SK-N-SH treated with all-trans-retinoic acid at 6 μM for 48 hours (cell line): Measurements from ENCODE around the gene PRSS21.

ENCODE experiments used
- ATAC-seq: fragments of 200-7000 bp; cut with Tn5 transposase; 3 replicates; pipeline ENCODE4 v1.9.1; 2020; ENCODE audit warnings: mild to moderate bottlenecking, moderate library complexity
- BACH2 ChIP-seq: fragments of 250-450 bp; sonication (Bioruptor Pico); IDR thresholded peaks from 2 replicates; pipeline ENCODE4 v1.9.0; 2021; ENCODE audit warnings: mild to moderate bottlenecking, borderline replicate concordance
- CSRNP3 ChIP-seq: fragments of 250-450 bp; sonication (Bioruptor Pico); IDR thresholded peaks from 2 replicates; pipeline ENCODE4 v1.5.1; 2021; ENCODE audit warnings: mild to moderate bottlenecking, moderate library complexity
- ESRRG ChIP-seq: fragments of 250-450 bp; sonication (Bioruptor Pico); IDR thresholded peaks from 2 replicates; pipeline ENCODE4 v1.6.1; 2021; ENCODE audit warnings: mild to moderate bottlenecking
- GLIS3 ChIP-seq: fragments of 250-450 bp; sonication (Bioruptor Pico); IDR thresholded peaks from 2 replicates; pipeline ENCODE4 v1.5.0; 2020; ENCODE audit warnings: mild to moderate bottlenecking, moderate library complexity
- ISL1 ChIP-seq: fragments of 250-450 bp; sonication (Bioruptor Pico); IDR thresholded peaks from 2 replicates; pipeline ENCODE4 v2.1.2; 2022; ENCODE audit warnings: mild to moderate bottlenecking, moderate library complexity
- OSR1 ChIP-seq: fragments of 250-450 bp; sonication (Bioruptor Pico); IDR thresholded peaks from 2 replicates; pipeline ENCODE4 v1.8.0; 2022; ENCODE audit warnings: moderate library complexity, mild to moderate bottlenecking, inconsistent platforms
- POU6F1 ChIP-seq: fragments of 250-450 bp; sonication (Bioruptor Pico); IDR thresholded peaks from 2 replicates; pipeline ENCODE4 v1.8.0; 2021; ENCODE audit warnings: low read depth, mild to moderate bottlenecking, moderate library complexity, borderline replicate concordance
- PPARA ChIP-seq: fragments of 250-450 bp; sonication (Bioruptor Pico); IDR thresholded peaks from 2 replicates; pipeline ENCODE4 v1.5.0; 2020; ENCODE audit warnings: mild to moderate bottlenecking, borderline replicate concordance
- RARB ChIP-seq: fragments of 250-450 bp; sonication (Bioruptor Pico); IDR thresholded peaks from 2 replicates; pipeline ENCODE4 v1.8.0; 2021; ENCODE audit warnings: mild to moderate bottlenecking, moderate library complexity
- SNAI2 ChIP-seq: fragments of 250-450 bp; sonication (Bioruptor Pico); IDR thresholded peaks from 2 replicates; pipeline ENCODE4 v1.5.0; 2020; ENCODE audit warnings: mild to moderate bottlenecking, moderate library complexity
- TCF4 ChIP-seq: fragments of 250-450 bp; sonication (Bioruptor Pico); IDR thresholded peaks from 2 replicates; pipeline ENCODE4 v1.8.0; 2021; ENCODE audit warnings: mild to moderate bottlenecking, moderate library complexity, borderline replicate concordance
- TOX ChIP-seq: fragments of 250-450 bp; sonication (Bioruptor Pico); IDR thresholded peaks from 2 replicates; pipeline ENCODE4 v1.8.0; 2021; ENCODE audit warnings: mild to moderate bottlenecking, moderate library complexity, borderline replicate concordance
- TSHZ2 ChIP-seq: fragments of 250-450 bp; sonication (Bioruptor Pico); IDR thresholded peaks from 2 replicates; pipeline ENCODE4 v1.5.0; 2020; ENCODE audit warnings: mild to moderate bottlenecking, moderate library complexity
- ZC3H10 ChIP-seq: fragments of 250-450 bp; sonication (Bioruptor Pico); IDR thresholded peaks from 2 replicates; pipeline ENCODE4 v1.5.1; 2021; ENCODE audit warnings: mild to moderate bottlenecking, moderate library complexity
- ZFP3 ChIP-seq: fragments of 250-450 bp; sonication (Bioruptor Pico); IDR thresholded peaks from 2 replicates; pipeline ENCODE4 v1.5.0; 2020; ENCODE audit warnings: mild to moderate bottlenecking, moderate library complexity
- ZFP30 ChIP-seq: fragments of 450-650 bp; formaldehyde crosslinking; IDR thresholded peaks from 2 replicates; pipeline ENCODE4 v1.5.0; 2022; ENCODE audit warnings: mild to moderate bottlenecking, moderate library complexity
- ZNF565 ChIP-seq: fragments of 450-650 bp; formaldehyde crosslinking; conservative IDR thresholded peaks from 2 replicates; pipeline ENCODE4 v1.5.0; 2020; ENCODE audit warnings: low read depth, mild to moderate bottlenecking, moderate library complexity
- ZNF70 ChIP-seq: fragments of 450-650 bp; formaldehyde crosslinking; IDR thresholded peaks from 2 replicates; pipeline ENCODE4 v1.5.0; 2020; ENCODE audit warnings: mild to moderate bottlenecking, moderate library complexity
- TF ChIP-seq, protein P1 (sequence below): fragments of 250-450 bp; sonication (Bioruptor Pico); IDR thresholded peaks from 2 replicates; pipeline ENCODE4 v1.5.1; 2020; ENCODE audit warnings: low read depth, mild to moderate bottlenecking, moderate library complexity
- TF ChIP-seq, protein P2 (sequence below): fragments of 250-450 bp; sonication (Bioruptor Pico); IDR thresholded peaks from 2 replicates; pipeline ENCODE4 v1.8.0; 2020; ENCODE audit warnings: mild to moderate bottlenecking, moderate library complexity, borderline replicate concordance

The PRSS21 gene

GRCh38 chr16:2803545-2804195 lies 13.4 kb upstream of the PRSS21 start:
- TF ChIP-seq, protein P1, sequence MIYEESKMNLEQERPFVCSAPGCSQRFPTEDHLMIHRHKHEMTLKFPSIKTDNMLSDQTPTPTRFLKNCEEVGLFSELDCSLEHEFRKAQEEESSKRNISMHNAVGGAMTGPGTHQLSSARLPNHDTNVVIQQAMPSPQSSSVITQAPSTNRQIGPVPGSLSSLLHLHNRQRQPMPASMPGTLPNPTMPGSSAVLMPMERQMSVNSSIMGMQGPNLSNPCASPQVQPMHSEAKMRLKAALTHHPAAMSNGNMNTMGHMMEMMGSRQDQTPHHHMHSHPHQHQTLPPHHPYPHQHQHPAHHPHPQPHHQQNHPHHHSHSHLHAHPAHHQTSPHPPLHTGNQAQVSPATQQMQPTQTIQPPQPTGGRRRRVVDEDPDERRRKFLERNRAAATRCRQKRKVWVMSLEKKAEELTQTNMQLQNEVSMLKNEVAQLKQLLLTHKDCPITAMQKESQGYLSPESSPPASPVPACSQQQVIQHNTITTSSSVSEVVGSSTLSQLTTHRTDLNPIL (CRISPR knock-in tag) = no peak
- TF ChIP-seq BACH2 = no peak
- no peak for TF ChIP-seq TOX (CRISPR knock-in tag)
- TF ChIP-seq, protein P2, sequence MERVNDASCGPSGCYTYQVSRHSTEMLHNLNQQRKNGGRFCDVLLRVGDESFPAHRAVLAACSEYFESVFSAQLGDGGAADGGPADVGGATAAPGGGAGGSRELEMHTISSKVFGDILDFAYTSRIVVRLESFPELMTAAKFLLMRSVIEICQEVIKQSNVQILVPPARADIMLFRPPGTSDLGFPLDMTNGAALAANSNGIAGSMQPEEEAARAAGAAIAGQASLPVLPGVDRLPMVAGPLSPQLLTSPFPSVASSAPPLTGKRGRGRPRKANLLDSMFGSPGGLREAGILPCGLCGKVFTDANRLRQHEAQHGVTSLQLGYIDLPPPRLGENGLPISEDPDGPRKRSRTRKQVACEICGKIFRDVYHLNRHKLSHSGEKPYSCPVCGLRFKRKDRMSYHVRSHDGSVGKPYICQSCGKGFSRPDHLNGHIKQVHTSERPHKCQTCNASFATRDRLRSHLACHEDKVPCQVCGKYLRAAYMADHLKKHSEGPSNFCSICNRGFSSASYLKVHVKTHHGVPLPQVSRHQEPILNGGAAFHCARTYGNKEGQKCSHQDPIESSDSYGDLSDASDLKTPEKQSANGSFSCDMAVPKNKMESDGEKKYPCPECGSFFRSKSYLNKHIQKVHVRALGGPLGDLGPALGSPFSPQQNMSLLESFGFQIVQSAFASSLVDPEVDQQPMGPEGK (CRISPR knock-in tag) = no peak
- no peak for TF ChIP-seq ZNF70 (CRISPR knock-in tag)
- TF ChIP-seq POU6F1 (CRISPR knock-in tag) = no peak
- TF ChIP-seq, all 23 proteins: peak for 0
- ATAC-seq = no peak

DNA sequence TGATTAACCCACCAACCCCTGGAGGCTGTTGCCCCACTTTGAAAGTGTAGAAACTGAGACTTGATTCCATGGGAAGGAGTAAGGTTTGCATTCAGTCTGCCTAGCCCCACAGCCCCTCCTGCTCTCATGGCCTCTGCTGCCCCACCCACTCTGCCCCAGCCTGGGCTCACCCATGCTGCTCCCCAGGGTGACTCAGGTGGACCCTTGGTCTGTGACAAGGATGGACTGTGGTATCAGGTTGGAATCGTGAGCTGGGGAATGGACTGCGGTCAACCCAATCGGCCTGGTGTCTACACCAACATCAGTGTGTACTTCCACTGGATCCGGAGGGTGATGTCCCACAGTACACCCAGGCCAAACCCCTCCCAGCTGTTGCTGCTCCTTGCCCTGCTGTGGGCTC lies 12.3 kb upstream of the PRSS21 start:
- TF ChIP-seq TOX (CRISPR knock-in tag) (no peak), ZC3H10 (CRISPR knock-in tag) (no peak), TCF4 (CRISPR knock-in tag) (no peak), BACH2 (no peak), PPARA (CRISPR knock-in tag) (no peak), ISL1 (CRISPR knock-in tag) (no peak), ZNF565 (no peak), OSR1 (no peak), ZFP3 (no peak), POU6F1 (CRISPR knock-in tag) (no peak), ESRRG (CRISPR knock-in tag) (no peak), GLIS3 (CRISPR knock-in tag) (no peak), CSRNP3 (CRISPR knock-in tag) (no peak)
- no peak for ATAC-seq

DNA sequence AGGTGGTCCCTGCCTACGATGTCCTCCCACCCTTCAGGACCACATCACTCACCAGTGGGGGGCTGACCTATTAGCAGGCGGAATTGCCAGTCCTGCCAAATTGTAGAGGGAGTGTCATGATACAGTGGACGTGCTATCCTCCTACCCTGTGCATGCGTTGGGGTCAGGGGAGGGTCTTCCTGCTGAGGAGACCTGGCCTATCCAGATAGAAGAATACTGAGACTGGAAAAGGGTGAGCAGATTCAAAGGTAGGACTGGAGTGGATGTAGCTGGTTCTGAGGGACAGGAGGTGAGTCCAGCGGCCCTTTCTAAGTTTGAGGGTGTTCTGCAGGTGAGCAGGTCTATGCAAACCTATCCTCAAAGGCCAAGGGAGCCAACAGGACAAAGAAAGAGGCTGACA lies 10.8 kb upstream of the PRSS21 start:
- no peak for ATAC-seq
- TF ChIP-seq RARB (no peak), GLIS3 (CRISPR knock-in tag) (no peak), ISL1 (CRISPR knock-in tag) (no peak), CSRNP3 (CRISPR knock-in tag) (no peak), TSHZ2 (CRISPR knock-in tag) (no peak), SNAI2 (no peak), ESRRG (CRISPR knock-in tag) (no peak), ZFP30 (CRISPR knock-in tag) (no peak), ZC3H10 (CRISPR knock-in tag) (no peak), ZFP3 (no peak)
- TF ChIP-seq, protein P2 (CRISPR knock-in tag) = no peak
